Mesendoderm (in vitro differentiated cells): ENCODE data around the gene SRSF11.

Experiments used
- DNase-seq: peaks from one replicate; pipeline ENCODE4 v3.0.0; 2013
- H2AK5ac ChIP-seq: 2 replicates; pipeline ENCODE4 v1.6.1; 2013; ENCODE audit warnings: low read length, inconsistent platforms
- H2BK120ac ChIP-seq: 2 replicates; pipeline ENCODE4 v1.6.1; 2013; ENCODE audit warnings: low read depth, mild to moderate bottlenecking, low read length, moderate library complexity, mixed read lengths
- H2BK15ac ChIP-seq: replicated peaks from 2 replicates; pipeline ENCODE4 v1.6.1; 2013; ENCODE audit warnings: low read depth, mild to moderate bottlenecking, moderate library complexity
- H2BK5ac ChIP-seq: 2 replicates; pipeline ENCODE4 v1.6.1; 2013; ENCODE audit warnings: low read length, inconsistent platforms
- H3K18ac ChIP-seq: 2 replicates; pipeline ENCODE4 v1.6.1; 2013; ENCODE audit warnings: mild to moderate bottlenecking, low read length, mixed read lengths
- H3K23ac ChIP-seq: one replicate; pipeline ENCODE4 v1.6.1; 2013; ENCODE audit warnings: low read length
- H3K27ac ChIP-seq: 2 replicates; pipeline ENCODE4 v1.5.1; 2013; ENCODE audit warnings: low read depth, mild to moderate bottlenecking, inconsistent platforms, low read length, moderate library complexity
- H3K27me3 ChIP-seq: 2 replicates; pipeline ENCODE4 v1.6.1; 2013; ENCODE audit warnings: low read length, control low read depth, mild to moderate bottlenecking, inconsistent platforms; ENCODE audit not compliant: insufficient read depth, poor library complexity
- H3K36me3 ChIP-seq: 2 replicates; pipeline ENCODE4 v1.6.1; 2013; ENCODE audit warnings: low read length, inconsistent platforms; ENCODE audit not compliant: control insufficient read depth, insufficient read depth
- H3K4ac ChIP-seq: one replicate; pipeline ENCODE4 v1.6.1; 2013; ENCODE audit warnings: low read depth, mild to moderate bottlenecking, low read length, moderate library complexity
- H3K4me1 ChIP-seq: 2 replicates; pipeline ENCODE4 v1.6.1; 2013; ENCODE audit warnings: low read depth, low read length, inconsistent platforms; ENCODE audit not compliant: control insufficient read depth
- H3K4me2 ChIP-seq: 2 replicates; pipeline ENCODE4 v1.6.1; 2013; ENCODE audit warnings: low read length
- H3K4me3 ChIP-seq: 2 replicates; pipeline ENCODE4 v1.5.1; 2013; ENCODE audit warnings: mild to moderate bottlenecking, low read length
- H3K56ac ChIP-seq: one replicate; pipeline ENCODE4 v1.6.1; 2013; ENCODE audit warnings: low read length
- H3K79me1 ChIP-seq: 2 replicates; pipeline ENCODE4 v1.6.1; 2013; ENCODE audit warnings: low read length, inconsistent platforms
- H3K79me2 ChIP-seq: 2 replicates; pipeline ENCODE4 v1.6.1; 2013; ENCODE audit warnings: mild to moderate bottlenecking, low read length; ENCODE audit not compliant: control insufficient read depth, insufficient read depth
- H3K9ac ChIP-seq: 2 replicates; pipeline ENCODE4 v1.6.1; 2013; ENCODE audit warnings: low read length, inconsistent platforms
- H4K5ac ChIP-seq: one replicate; pipeline ENCODE4 v1.6.1; 2013; ENCODE audit warnings: low read length
- H4K8ac ChIP-seq: one replicate; pipeline ENCODE4 v1.6.1; 2013; ENCODE audit warnings: low read depth, mild to moderate bottlenecking, control low read depth, low read length, moderate library complexity
- WGBS: extraction: QIAGEN DNeasy Blood & Tissue Kit; methylation state at CpG from one replicate; pipeline ENCODE4 v1.1.7; 2013; ENCODE audit warnings: low lambda C conversion rate, missing lambda C conversion rate; ENCODE audit not compliant: insufficient coverage; ENCODE audit errors: extremely low coverage; 5-methylcytosine and 5-hydroxymethylcytosine counted together

SRSF11 gene

GRCh38 chr1:70194601-70195000, 26.6 kb upstream of the SRSF11 start:
- no peak overlapping the region for H3K18ac ChIP-seq
- no peaks in the 10 kb centered on the region for H3K4me1 ChIP-seq
- no peak overlapping the region for H3K4me3 ChIP-seq
- no peak overlapping the region for H3K56ac ChIP-seq
- H2BK120ac ChIP-seq: no peak overlapping the region
- no peak overlapping the region for H3K27ac ChIP-seq
- H2BK5ac ChIP-seq: no peak overlapping the region
- no peak overlapping the region for H2BK15ac ChIP-seq
- H4K8ac ChIP-seq: no peak overlapping the region
- peaks cover 3% of the 10 kb centered on the region for H3K79me2 ChIP-seq
- H2AK5ac ChIP-seq: no peak overlapping the region
- no peak overlapping the region for H3K4ac ChIP-seq
- no peak for DNase-seq
- H3K23ac ChIP-seq: no peak overlapping the region
- peaks cover 2% of the 10 kb centered on the region for H3K79me1 ChIP-seq
- no peak overlapping the region for H3K9ac ChIP-seq
- no peaks in the 10 kb centered on the region for H3K27me3 ChIP-seq
- H4K5ac ChIP-seq: no peak overlapping the region
- no peak overlapping the region for H3K4me2 ChIP-seq
- no peaks in the 10 kb centered on the region for H3K36me3 ChIP-seq

GRCh38 chr1:70195342-70195741, 25.8 kb upstream of the SRSF11 start:
- Histone ChIP-seq H4K5ac (no peak overlapping the region), H3K4ac (no peak overlapping the region), H2AK5ac (no peak overlapping the region), H3K18ac (no peak overlapping the region), H3K9ac (no peak overlapping the region), H3K79me1 (peaks cover 2% of the 10 kb centered on the region), H4K8ac (no peak overlapping the region), H3K79me2 (peaks cover 3% of the 10 kb centered on the region), H3K4me2 (no peak overlapping the region), H3K27me3 (no peaks in the 10 kb centered on the region), H3K56ac (no peak overlapping the region), H2BK120ac (no peak overlapping the region), H2BK5ac (no peak overlapping the region), H3K23ac (no peak overlapping the region), H3K27ac (no peak overlapping the region), H3K4me1 (no peaks in the 10 kb centered on the region), H3K4me3 (no peak overlapping the region), H2BK15ac (no peak overlapping the region), H3K36me3 (no peaks in the 10 kb centered on the region)
- DNase-seq: no peak
- WGBS: no CpG with 5 or more reads among the region's 4 CpGs

- Histone ChIP-seq H3K79me1 (peaks cover 2% of the 10 kb centered on the region), H3K27me3 (no peaks in the 10 kb centered on the region), H3K36me3 (no peaks in the 10 kb centered on the region), H3K4me1 (no peaks in the 10 kb centered on the region), H3K4me3 (no peak overlapping the region), H2BK15ac (no peak overlapping the region), H3K18ac (no peak overlapping the region), H2BK5ac (no peak overlapping the region), H3K4ac (no peak overlapping the region), H3K23ac (no peak overlapping the region), H4K5ac (no peak overlapping the region), H4K8ac (no peak overlapping the region), H3K27ac (no peak overlapping the region), H3K79me2 (peaks cover 3% of the 10 kb centered on the region), H3K9ac (no peak overlapping the region), H2AK5ac (no peak overlapping the region), H2BK120ac (no peak overlapping the region), H3K56ac (no peak overlapping the region), H3K4me2 (no peak overlapping the region)
- WGBS: no CpG with 5 or more reads among the region's 3 CpGs
- DNase-seq: no peak
These were observed 24.8 kb upstream of the SRSF11 start for GRCh38 chr1:70196333-70196732.

GRCh38 chr1:70200065-70200464, 21.1 kb upstream of the SRSF11 start:
- no peak overlapping the region for H2BK15ac ChIP-seq
- peaks cover 12% of the 10 kb centered on the region for H3K79me2 ChIP-seq
- H3K27me3 ChIP-seq: no peaks in the 10 kb centered on the region
- H2BK120ac ChIP-seq: no peak overlapping the region
- H2AK5ac ChIP-seq: no peak overlapping the region
- no peaks in the 10 kb centered on the region for H3K79me1 ChIP-seq
- no peak for DNase-seq
- H3K18ac ChIP-seq: no peak overlapping the region
- no peak overlapping the region for H4K8ac ChIP-seq
- H3K23ac ChIP-seq: no peak overlapping the region
- H3K4ac ChIP-seq: no peak overlapping the region
- WGBS: no CpG with 5 or more reads among the region's 4 CpGs
- H2BK5ac ChIP-seq: no peak overlapping the region
- H3K56ac ChIP-seq: no peak overlapping the region
- no peaks in the 10 kb centered on the region for H3K36me3 ChIP-seq
- H3K9ac ChIP-seq: no peak overlapping the region
- no peak overlapping the region for H3K27ac ChIP-seq
- no peak overlapping the region for H4K5ac ChIP-seq
- H3K4me1 ChIP-seq: no peaks in the 10 kb centered on the region
- H3K4me2 ChIP-seq: no peak overlapping the region
- no peak overlapping the region for H3K4me3 ChIP-seq

GRCh38 chr1:70202173-70202758, 18.9 kb upstream of the SRSF11 start:
- Histone ChIP-seq H2AK5ac (no peak overlapping the region), H3K23ac (no peak overlapping the region), H3K36me3 (no peaks in the 10 kb centered on the region), H3K4ac (no peak overlapping the region), H2BK120ac (no peak overlapping the region), H3K79me2 (peaks cover 31% of the 10 kb centered on the region), H2BK5ac (no peak overlapping the region), H3K79me1 (peaks cover 2% of the 10 kb centered on the region), H3K18ac (no peak overlapping the region), H3K4me3 (no peak overlapping the region), H4K8ac (no peak overlapping the region), H3K27me3 (no peaks in the 10 kb centered on the region), H3K27ac (no peak overlapping the region), H3K4me1 (peaks cover 2% of the 10 kb centered on the region), H3K4me2 (no peak overlapping the region), H3K9ac (no peak overlapping the region), H3K56ac (no peak overlapping the region), H4K5ac (no peak overlapping the region), H2BK15ac (no peak overlapping the region)
- DNase-seq: no peak
- WGBS: no CpG with 5 or more reads among the region's 2 CpGs

GRCh38 chr1:70204139-70204538, 17.0 kb upstream of the SRSF11 start:
- Histone ChIP-seq H4K8ac (no peak overlapping the region), H3K56ac (no peak overlapping the region), H3K27me3 (no peaks in the 10 kb centered on the region), H3K4me2 (no peak overlapping the region), H3K4me1 (peaks cover 2% of the 10 kb centered on the region), H3K27ac (no peak overlapping the region), H3K79me2 (peaks cover 41% of the 10 kb centered on the region), H3K36me3 (no peaks in the 10 kb centered on the region), H3K79me1 (peaks cover 6% of the 10 kb centered on the region), H2BK15ac (no peak overlapping the region), H2BK120ac (no peak overlapping the region), H3K9ac (no peak overlapping the region), H3K23ac (no peak overlapping the region), H4K5ac (no peak overlapping the region), H3K4me3 (no peak overlapping the region), H2AK5ac (no peak overlapping the region), H3K18ac (no peak overlapping the region), H2BK5ac (no peak overlapping the region), H3K4ac (no peak overlapping the region)
- no CpG with 5 or more reads among the region's 1 CpG for whole genome bisulfite sequencing
- DNase-seq: no peak
